Gastrocnemius medialis (tissue), 4 donors: Measurements from ENCODE around the gene LIAS. TPM values are rescaled to one million over a fixed set of nuclear protein-coding genes. Genes with fewer than 3 reads are reported as not detected.
"Not testable (repeated sequence)": the region's sequence is repeated elsewhere in the genome, so short reads cannot be mapped to it uniquely, and the experiment has no call there.

Experiments
- ATAC-seq, 2 donors: fragments of 150-250 bp; one replicate each; pipeline ENCODE4 v1.9.1; 2016
- DNase-seq, 2 donors: peaks; one replicate each; pipeline ENCODE4 v3.0.0-alpha.2; 2019
- H3K27ac ChIP-seq, 4 donors: fragments of 200-600 bp; sonication (generic); 1 replicate in 1 of 4; 2 replicates in 3 of 4; pipeline ENCODE4 v1.5.1; 2016 to 2018; ENCODE audit warnings: mild to moderate bottlenecking in 2 of 4, moderate library complexity in 1 of 4
- H3K27me3 ChIP-seq, 3 donors: fragments of 200-600 bp; sonication (generic) in 2 of 3; 1 replicate in 1 of 3; 2 replicates in 2 of 3; pipeline versions ENCODE4 v1.5.1 to v1.6.0; 2016 to 2019; ENCODE audit warnings: mild to moderate bottlenecking in 1 of 3, moderate library complexity in 1 of 3
- H3K36me3 ChIP-seq, 2 donors: fragments of 200-600 bp; sonication (generic) in 1 of 2; one replicate each; pipeline ENCODE4 v1.5.1; 2017 to 2018
- H3K4me1 ChIP-seq, 2 donors: fragments of 200-600 bp; sonication (generic) in 1 of 2; one replicate each; pipeline ENCODE4 v1.5.1; 2016 to 2017; ENCODE audit warnings: mild to moderate bottlenecking in 2 of 2
- H3K4me3 ChIP-seq, 4 donors: fragments of 200-600 bp; sonication (generic) in 3 of 4; 1 replicate in 1 of 4; 2 replicates in 3 of 4; pipeline ENCODE4 v1.5.1; 2016 to 2019; ENCODE audit warnings: mild to moderate bottlenecking in 2 of 4
- H3K9me3 ChIP-seq, 3 donors: fragments of 200-600 bp; sonication (generic) in 2 of 3; 1 replicate in 1 of 3; 2 replicates in 2 of 3; pipeline ENCODE4 v1.5.1; 2016 to 2019
- CTCF ChIP-seq, 5 experiments: fragments of 450-650 bp in 3 of 5; fragments of 200-600 bp in 2 of 5; sonication (generic) in 2 of 5; IDR thresholded peaks in 4 of 5; conservative IDR thresholded peaks in 1 of 5; 1 replicate in 4 of 5; 2 replicates in 1 of 5; pipeline ENCODE4 v1.5.1; 2016 to 2019; ENCODE audit warnings: antibody characterized with exemption in 5 of 5, mild to moderate bottlenecking in 3 of 5, moderate library complexity in 3 of 5
- POLR2A ChIP-seq, 2 donors: fragments of 450-650 bp; IDR thresholded peaks; one replicate each; pipeline ENCODE4 v1.6.1; 2017; ENCODE audit warnings: antibody characterized with exemption in 2 of 2, mild to moderate bottlenecking in 2 of 2, moderate library complexity in 2 of 2
- in situ Hi-C, 4 donors: fragments of 200-750 bp; cut with MboI; loops; one replicate each; pipeline versions ENCODE4 v1.15.0 to v1.8.0; 2017; ENCODE audit warnings: low sequenced_read_pairs in 4 of 4
- intact Hi-C: fragments of 100-400 bp; cut with DNase I; formaldehyde crosslinking; loops from one replicate; pipeline ENCODE4 v1.15.1; 2023; ENCODE audit warnings: low total_unique reads
- total RNA-seq, 4 donors: library from RNA; depleted of rRNA; stranded (reverse); fragments of >200 nt; gene quantifications; one replicate each; pipeline versions ENCODE4 v1.1.0 to v1.2.3, GENCODE V29; 2016

Gene LIAS
- total RNA-seq, 4 donors from 2014 or later: 10.3 to 20.2 (median 12.1) TPM

GRCh38 chr4:39456946-39457763 is 1.7 kb upstream of the LIAS start:
- ATAC-seq: no peak
- Histone ChIP-seq H3K9me3 (no peaks in the 10 kb centered on the region), H3K4me1 (peaks cover 19 to 21% of the 10 kb centered on the region in 2 donors), H3K36me3 (peaks cover 3 to 55% of the 10 kb centered on the region in 2 donors), H3K27me3 (no peaks in the 10 kb centered on the region), H3K4me3 (peak overlapping the region; percentile 86 to 97 (median 90)), H3K27ac (peak overlapping the region; percentile 90 to 97 (median 95))
- TF ChIP-seq POLR2A (IDR thresholded peaks at IDR 0.05) (no peak), CTCF (IDR thresholded peaks at IDR 0.05 in 4 of 5, conservative IDR thresholded peaks at IDR 0.05 in 1 of 5) (no peak)
- in situ Hi-C loops (loop anchor here in 3 of 4 donors (25.0 kb wide), 2 partner anchors 180 to 855 kb away; partner anchors contain the start of gene SMIM14 (in 2 of the 3)), intact Hi-C loops (loop anchor here (5.0 kb wide), 2 partner anchors 90 to 600 kb away; partner anchors contain the start of genes N4BP2 and RFC1)
- no peak for DNase-seq

GRCh38 chr4:39458161-39458504 is 723 bp upstream of the LIAS start:
- Histone ChIP-seq H3K4me3 (peak overlapping the region; percentile 86 to 97 (median 90)), H3K4me1 (peaks cover 19 to 21% of the 10 kb centered on the region in 2 donors), H3K36me3 (peaks cover 3 to 54% of the 10 kb centered on the region in 2 donors), H3K27ac (peak overlapping the region; percentile 90 to 97 (median 95))
- ATAC-seq: peak in 1 of 2 donors; percentile 1
- H3K9me3 ChIP-seq, H3K27me3 ChIP-seq, DNase-seq: not testable (repeated sequence)
- in situ Hi-C loops: loop anchor here in 3 of 4 donors (25.0 kb wide), 2 partner anchors 179 to 854 kb away; partner anchors contain the start of gene SMIM14 (in 2 of the 3)
- intact Hi-C loops: loop anchor here (1.0 to 5.0 kb wide), 7 partner anchors 69 to 599 kb away; partner anchors contain the start of genes N4BP2, RFC1, SMIM14 and UBE2K

DNA sequence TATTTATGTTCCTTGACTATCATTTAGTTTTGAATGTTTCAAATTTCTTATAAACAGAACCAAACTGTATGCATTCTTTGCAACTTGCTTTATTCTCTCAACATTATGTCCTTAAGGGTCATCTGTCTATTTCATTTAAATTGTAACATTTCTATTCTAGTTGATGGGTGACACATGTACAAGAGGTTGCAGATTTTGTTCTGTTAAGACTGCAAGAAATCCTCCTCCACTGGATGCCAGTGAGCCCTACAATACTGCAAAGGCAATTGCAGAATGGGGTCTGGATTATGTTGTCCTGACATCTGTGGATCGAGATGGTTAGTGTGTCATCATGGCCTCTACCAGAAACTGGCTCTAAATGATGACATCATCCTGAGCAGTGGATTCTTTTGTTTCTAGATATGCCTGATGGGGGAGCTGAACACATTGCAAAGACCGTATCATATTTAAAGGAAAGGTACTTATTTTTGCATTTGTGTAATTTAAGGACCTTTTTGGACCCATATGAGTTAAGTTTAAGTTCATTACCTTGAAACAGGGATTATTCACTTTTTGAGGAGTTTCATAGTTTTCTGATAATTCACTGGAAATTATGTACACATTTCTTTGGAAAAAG is 6.1 kb downstream of the LIAS start:
- Histone ChIP-seq H3K9me3 (no peaks in the 10 kb centered on the region), H3K27me3 (no peaks in the 10 kb centered on the region), H3K27ac (no peak overlapping the region), H3K36me3 (peaks cover 0 to 33% of the 10 kb centered on the region in 2 donors), H3K4me3 (no peak overlapping the region), H3K4me1 (peaks cover 1 to 2% of the 10 kb centered on the region in 2 donors)
- in situ Hi-C loops: loop anchor here (5.0 to 25.0 kb wide), 5 partner anchors 170 to 847 kb away; partner anchors contain the start of genes SMIM14 (in 3 of the 4) and PDS5A (in 2 of the 4)
- no peak for TF ChIP-seq CTCF (IDR thresholded peaks at IDR 0.05 in 4 of 5, conservative IDR thresholded peaks at IDR 0.05 in 1 of 5)
- no peak for TF ChIP-seq POLR2A (IDR thresholded peaks at IDR 0.05)
- ATAC-seq: no peak
- intact Hi-C loops: no loop called here
- no peak for DNase-seq

DNA sequence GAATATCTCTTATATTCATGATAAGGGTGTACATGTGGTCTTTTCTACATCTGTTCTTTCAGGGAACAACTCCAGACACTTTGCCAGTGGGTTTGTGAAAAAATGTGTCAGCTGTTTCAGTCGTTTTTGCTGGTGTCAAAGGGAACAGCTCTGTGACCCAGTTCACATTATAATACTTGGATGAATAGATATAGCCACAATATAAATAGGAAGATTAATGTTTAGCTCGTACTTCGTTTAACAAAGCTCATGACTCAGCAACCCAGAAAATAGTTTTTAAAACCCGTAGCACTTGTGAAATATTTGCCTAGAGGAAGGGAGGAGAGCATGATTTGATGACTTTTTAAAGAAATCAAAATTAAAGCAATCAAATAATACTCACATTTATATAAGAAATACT is 7.9 kb downstream of the LIAS start:
- Histone ChIP-seq H3K27me3 (no peaks in the 10 kb centered on the region), H3K27ac (no peak overlapping the region), H3K36me3 (peaks cover 0 to 33% of the 10 kb centered on the region in 2 donors), H3K9me3 (no peaks in the 10 kb centered on the region), H3K4me1 (no peaks in the 10 kb centered on the region), H3K4me3 (no peak overlapping the region)
- intact Hi-C loops (no loop called here), in situ Hi-C loops (loop anchor here (5.0 to 25.0 kb wide), 5 partner anchors 168 to 846 kb away; partner anchors contain the start of genes SMIM14 (in 3 of the 4) and PDS5A (in 2 of the 4))
- ATAC-seq (no peak), DNase-seq (no peak)
- TF ChIP-seq POLR2A (IDR thresholded peaks at IDR 0.05) (no peak), CTCF (IDR thresholded peaks at IDR 0.05 in 4 of 5, conservative IDR thresholded peaks at IDR 0.05 in 1 of 5) (no peak)

DNA sequence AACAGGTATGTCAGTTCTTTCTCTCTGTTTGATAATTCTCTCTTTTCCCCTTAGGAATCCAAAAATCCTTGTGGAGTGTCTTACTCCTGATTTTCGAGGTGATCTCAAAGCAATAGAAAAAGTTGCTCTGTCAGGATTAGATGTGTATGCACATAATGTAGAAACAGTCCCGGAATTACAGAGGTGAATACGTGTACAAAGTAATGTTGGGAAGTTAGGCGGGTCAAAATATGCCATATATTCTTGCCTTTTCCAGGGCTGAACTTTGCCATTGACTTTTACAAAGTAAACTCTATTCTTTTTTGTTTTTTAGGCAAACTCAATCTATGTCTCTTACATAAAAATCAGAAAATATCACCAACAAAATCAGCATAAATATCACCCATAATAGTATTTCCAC is 8.6 kb downstream of the LIAS start:
- in situ Hi-C loops (loop anchor here (5.0 to 25.0 kb wide), 5 partner anchors 167 to 845 kb away; partner anchors contain the start of genes SMIM14 (in 3 of the 4) and PDS5A (in 2 of the 4)), intact Hi-C loops (no loop called here)
- Histone ChIP-seq H3K4me3 (no peak overlapping the region), H3K36me3 (peaks cover 0 to 39% of the 10 kb centered on the region in 2 donors), H3K9me3 (no peaks in the 10 kb centered on the region), H3K4me1 (no peaks in the 10 kb centered on the region), H3K27me3 (no peaks in the 10 kb centered on the region), H3K27ac (no peak overlapping the region)
- no peak for ATAC-seq
- DNase-seq: no peak
- TF ChIP-seq POLR2A (IDR thresholded peaks at IDR 0.05): no peak
- TF ChIP-seq CTCF (IDR thresholded peaks at IDR 0.05 in 4 of 5, conservative IDR thresholded peaks at IDR 0.05 in 1 of 5): no peak
